ENCODE measurements around the gene ITPR1.

DNA sequence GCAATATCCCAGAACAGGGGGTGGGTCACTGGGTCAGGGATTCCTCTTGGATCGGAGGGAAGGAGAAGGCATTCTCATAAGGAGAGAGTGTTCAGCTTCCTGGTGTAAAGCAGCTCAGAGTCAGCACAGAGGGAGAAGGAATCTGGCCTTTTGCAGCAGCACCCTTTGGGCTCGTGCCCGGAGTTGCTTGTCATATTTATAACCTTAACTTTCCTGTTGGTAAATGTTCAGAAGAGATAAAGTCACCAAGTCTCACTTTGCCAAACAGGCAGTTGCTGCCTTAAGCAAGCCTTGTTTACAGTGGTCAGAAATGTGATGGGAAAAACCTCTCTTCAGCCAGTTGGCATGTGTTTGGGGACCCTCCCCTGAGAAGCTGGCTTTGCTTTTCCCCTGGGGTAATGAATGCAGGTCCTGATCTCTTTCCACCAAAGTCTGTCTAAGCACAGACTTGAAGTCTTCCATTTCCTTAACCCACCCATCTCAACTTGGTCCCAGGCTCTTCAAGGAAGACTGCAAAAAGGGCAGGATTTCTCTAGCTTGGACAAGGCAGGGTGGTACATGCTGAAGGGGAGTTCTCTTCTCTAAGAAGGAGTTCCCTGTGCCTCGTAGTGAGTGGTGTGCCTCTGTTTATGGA, 279.1 kb downstream of the ITPR1 start:
- no peak for TF ChIP-seq BCL11A (IDR thresholded peaks at IDR 0.05; ENCODE audit: low read depth, low read length)
- no peak for TF ChIP-seq RFX5 (IDR thresholded peaks at IDR 0.05; ENCODE audit: low read depth, low read length)
- TF ChIP-seq, protein P1, sequence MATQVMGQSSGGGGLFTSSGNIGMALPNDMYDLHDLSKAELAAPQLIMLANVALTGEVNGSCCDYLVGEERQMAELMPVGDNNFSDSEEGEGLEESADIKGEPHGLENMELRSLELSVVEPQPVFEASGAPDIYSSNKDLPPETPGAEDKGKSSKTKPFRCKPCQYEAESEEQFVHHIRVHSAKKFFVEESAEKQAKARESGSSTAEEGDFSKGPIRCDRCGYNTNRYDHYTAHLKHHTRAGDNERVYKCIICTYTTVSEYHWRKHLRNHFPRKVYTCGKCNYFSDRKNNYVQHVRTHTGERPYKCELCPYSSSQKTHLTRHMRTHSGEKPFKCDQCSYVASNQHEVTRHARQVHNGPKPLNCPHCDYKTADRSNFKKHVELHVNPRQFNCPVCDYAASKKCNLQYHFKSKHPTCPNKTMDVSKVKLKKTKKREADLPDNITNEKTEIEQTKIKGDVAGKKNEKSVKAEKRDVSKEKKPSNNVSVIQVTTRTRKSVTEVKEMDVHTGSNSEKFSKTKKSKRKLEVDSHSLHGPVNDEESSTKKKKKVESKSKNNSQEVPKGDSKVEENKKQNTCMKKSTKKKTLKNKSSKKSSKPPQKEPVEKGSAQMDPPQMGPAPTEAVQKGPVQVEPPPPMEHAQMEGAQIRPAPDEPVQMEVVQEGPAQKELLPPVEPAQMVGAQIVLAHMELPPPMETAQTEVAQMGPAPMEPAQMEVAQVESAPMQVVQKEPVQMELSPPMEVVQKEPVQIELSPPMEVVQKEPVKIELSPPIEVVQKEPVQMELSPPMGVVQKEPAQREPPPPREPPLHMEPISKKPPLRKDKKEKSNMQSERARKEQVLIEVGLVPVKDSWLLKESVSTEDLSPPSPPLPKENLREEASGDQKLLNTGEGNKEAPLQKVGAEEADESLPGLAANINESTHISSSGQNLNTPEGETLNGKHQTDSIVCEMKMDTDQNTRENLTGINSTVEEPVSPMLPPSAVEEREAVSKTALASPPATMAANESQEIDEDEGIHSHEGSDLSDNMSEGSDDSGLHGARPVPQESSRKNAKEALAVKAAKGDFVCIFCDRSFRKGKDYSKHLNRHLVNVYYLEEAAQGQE (IDR thresholded peaks at IDR 0.05; ENCODE audit: low read depth, low read length): no peak
- no peak for TF ChIP-seq TCF12 (IDR thresholded peaks at IDR 0.05; ENCODE audit: low read depth, low read length)
- no peak for TF ChIP-seq TAF1 (IDR thresholded peaks at IDR 0.05; ENCODE audit: borderline replicate concordance, low read depth, low read length)
- TF ChIP-seq ZNF217 (IDR thresholded peaks at IDR 0.05): no peak
- TF ChIP-seq, protein P2, sequence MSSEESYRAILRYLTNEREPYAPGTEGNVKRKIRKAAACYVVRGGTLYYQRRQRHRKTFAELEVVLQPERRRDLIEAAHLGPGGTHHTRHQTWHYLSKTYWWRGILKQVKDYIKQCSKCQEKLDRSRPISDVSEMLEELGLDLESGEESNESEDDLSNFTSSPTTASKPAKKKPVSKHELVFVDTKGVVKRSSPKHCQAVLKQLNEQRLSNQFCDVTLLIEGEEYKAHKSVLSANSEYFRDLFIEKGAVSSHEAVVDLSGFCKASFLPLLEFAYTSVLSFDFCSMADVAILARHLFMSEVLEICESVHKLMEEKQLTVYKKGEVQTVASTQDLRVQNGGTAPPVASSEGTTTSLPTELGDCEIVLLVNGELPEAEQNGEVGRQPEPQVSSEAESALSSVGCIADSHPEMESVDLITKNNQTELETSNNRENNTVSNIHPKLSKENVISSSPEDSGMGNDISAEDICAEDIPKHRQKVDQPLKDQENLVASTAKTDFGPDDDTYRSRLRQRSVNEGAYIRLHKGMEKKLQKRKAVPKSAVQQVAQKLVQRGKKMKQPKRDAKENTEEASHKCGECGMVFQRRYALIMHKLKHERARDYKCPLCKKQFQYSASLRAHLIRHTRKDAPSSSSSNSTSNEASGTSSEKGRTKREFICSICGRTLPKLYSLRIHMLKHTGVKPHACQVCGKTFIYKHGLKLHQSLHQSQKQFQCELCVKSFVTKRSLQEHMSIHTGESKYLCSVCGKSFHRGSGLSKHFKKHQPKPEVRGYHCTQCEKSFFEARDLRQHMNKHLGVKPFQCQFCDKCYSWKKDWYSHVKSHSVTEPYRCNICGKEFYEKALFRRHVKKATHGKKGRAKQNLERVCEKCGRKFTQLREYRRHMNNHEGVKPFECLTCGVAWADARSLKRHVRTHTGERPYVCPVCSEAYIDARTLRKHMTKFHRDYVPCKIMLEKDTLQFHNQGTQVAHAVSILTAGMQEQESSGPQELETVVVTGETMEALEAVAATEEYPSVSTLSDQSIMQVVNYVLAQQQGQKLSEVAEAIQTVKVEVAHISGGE (CRISPR knock-in tag; IDR thresholded peaks at IDR 0.05): no peak
- TF ChIP-seq ETV6 (conservative IDR thresholded peaks at IDR 0.05 in 1 of 2, IDR thresholded peaks at IDR 0.05 in 1 of 2; ENCODE audit: borderline replicate concordance in 1 of 2, low read depth in 1 of 2): no peak

Measured in GM12878 (cell line).